GM18909 (cell line): ENCODE measurements around the gene CCL2.

Experiments
- ATAC-seq: cut with Tn5 transposase; IDR thresholded peaks from one replicate; pipeline ENCODE4 v1.9.1; 2021; ENCODE audit warnings: mild to moderate bottlenecking; ENCODE audit not compliant: unreplicated experiment, poor library complexity

CCL2 gene

GRCh38 chr17:34259146-34259545, 4.1 kb downstream of the CCL2 start:
- no peak for ATAC-seq

DNA sequence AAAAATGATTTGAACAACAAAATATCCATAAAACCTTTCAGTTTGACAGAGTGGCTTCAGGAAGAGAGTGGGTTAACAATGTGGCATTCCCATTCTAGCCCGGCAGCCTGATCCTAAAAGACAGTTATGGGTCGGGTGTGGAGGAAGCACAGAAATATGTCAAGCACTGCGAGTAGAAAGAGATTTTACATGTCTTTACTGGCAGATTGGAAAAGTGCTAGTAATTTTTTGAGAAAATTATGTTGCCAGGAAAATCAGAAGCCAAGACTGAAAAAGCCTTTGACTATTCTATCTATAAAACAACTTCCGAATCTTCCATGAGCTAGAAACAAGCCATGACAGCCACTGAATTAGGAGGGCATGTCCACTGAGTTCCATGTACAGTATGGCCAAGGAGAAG, 5.8 kb downstream of the CCL2 start:
- ATAC-seq = no peak

DNA sequence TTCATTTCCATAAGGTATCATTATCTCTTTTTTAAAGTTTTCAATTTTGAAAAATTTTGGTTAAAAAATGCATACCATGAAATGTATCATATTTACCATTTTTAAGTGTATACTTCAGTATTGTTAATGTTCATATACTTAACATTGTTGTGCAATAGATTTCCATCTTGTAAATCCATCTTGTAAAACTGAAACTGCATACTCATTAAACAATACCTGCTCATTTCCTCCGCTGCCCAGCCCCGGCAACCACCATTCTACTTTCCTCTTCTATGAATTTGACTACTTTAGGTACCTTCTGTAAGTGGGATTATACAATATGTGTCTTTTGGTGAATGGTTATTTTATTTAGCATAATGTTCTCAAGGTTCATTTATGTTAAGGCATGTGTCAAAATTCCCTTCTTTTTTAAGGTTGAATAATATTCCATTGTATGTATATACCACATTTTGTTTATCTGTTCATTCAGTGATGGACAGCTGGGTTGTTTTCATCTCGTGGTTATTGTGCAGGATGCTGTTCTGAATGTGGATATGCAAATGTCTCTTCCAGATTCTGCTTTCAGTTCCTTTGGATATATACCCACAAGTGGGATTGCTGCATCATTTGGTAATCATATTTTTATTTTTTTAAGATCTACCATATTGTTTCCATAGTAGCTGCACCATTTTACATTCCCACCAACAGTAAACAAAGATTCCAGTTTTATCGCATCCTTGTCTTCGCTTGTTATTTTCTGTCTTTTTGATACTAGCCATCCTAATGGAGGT, 6.7 kb downstream of the CCL2 start:
- no peak for ATAC-seq

DNA sequence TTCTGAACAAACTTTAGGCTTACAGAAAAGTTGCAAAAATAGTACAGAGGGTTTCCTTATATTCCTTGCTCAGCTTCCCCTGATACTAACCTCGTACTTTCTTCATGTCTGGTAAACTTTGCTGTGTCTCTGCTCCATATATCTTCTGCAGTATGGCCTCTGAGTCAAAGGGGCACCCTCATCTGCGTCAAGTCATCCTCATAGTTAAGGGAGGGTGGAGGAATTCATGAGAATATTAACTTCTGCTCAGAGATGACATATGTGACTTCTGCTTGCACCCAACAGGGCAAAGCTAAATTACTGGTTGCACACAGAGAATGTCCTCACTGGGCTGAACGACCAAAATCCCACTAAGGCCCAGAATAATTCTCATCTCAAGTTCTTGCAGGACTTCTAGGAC, 10.6 kb downstream of the CCL2 start:
- ATAC-seq = no peak

GRCh38 chr17:34269969-34270368, 14.9 kb downstream of the CCL2 start, which contains the start of gene CCL7:
CCL7 (plus strand) TSS chr17:34270221; CDS start chr17:34270291, 70 bp downstream.
- ATAC-seq = no peak

GRCh38 chr17:34275881-34276280, 20.8 kb downstream of the CCL2 start:
- no peak for ATAC-seq

- no peak for ATAC-seq
Observed at GRCh38 chr17:34276826-34277225, 21.7 kb downstream of the CCL2 start.

GRCh38 chr17:34283571-34283970, 28.5 kb downstream of the CCL2 start:
- no peak for ATAC-seq

DNA sequence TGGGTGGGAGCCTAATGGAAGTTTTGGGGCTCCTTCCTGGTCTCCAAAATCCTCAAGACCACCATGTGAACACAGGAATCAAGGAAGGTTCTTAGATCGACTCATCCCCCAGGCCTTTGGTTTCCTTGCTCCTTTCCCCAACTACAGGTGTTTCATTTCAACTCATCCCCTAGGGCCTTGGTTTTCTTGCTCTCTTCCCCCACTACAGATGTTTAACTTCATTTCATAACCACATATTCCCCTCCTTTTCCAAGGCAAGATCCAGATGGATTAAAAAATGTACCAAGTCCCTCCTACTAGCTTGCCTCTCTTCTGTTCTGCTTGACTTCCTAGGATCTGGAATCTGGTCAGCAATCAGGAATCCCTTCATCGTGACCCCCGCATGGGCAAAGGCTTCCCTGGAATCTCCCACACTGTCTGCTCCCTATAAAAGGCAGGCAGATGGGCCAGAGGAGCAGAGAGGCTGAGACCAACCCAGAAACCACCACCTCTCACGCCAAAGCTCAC, 30.3 kb downstream of the CCL2 start, which contains the start of gene CCL11:
Gene CCL11, plus strand, starts transcription at position 457 of the 507 bp plus-strand sequence. CDS start 67 bp downstream, outside the sequence.
- no peak for ATAC-seq

DNA sequence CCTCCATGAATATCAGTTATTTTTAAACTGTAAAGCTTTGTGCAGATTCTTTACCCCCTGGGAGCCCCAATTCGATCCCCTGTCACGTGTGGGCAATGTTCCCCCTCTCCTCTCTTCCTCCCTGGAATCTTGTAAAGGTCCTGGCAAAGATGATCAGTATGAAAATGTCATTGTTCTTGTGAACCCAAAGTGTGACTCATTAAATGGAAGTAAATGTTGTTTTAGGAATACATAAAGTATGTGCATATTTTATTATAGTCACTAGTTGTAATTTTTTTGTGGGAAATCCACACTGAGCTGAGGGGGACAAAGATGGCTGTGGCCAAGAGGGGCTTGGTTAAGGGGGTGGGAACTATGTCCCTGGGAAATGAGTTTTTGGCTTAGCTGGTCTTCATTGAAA, 32.8 kb downstream of the CCL2 start:
- no peak for ATAC-seq

DNA sequence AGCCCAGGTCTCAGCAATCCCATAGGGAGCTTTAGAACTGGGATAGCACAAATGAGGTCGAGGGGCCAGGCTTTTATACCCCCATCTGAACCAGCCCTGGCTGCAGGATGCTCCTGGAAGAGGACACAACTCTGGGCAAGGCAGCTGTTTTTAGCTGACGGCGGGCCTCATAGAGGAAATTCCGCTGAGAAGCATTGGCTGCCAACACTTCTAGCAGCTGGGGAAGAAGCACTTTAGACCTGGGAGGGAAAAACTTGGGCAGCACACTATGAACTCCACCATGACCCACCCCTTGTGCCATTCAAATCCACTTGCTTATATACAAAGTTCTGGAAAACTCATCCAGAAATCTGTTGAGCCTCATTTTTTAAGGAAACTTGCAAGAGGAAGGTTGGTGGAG, 35.5 kb downstream of the CCL2 start:
- no peak for ATAC-seq

- no peak for ATAC-seq
Observed at GRCh38 chr17:34291721-34292348, 36.8 kb downstream of the CCL2 start.

- no peak for ATAC-seq
Observed at GRCh38 chr17:34299027-34299426, 43.9 kb downstream of the CCL2 start.

DNA sequence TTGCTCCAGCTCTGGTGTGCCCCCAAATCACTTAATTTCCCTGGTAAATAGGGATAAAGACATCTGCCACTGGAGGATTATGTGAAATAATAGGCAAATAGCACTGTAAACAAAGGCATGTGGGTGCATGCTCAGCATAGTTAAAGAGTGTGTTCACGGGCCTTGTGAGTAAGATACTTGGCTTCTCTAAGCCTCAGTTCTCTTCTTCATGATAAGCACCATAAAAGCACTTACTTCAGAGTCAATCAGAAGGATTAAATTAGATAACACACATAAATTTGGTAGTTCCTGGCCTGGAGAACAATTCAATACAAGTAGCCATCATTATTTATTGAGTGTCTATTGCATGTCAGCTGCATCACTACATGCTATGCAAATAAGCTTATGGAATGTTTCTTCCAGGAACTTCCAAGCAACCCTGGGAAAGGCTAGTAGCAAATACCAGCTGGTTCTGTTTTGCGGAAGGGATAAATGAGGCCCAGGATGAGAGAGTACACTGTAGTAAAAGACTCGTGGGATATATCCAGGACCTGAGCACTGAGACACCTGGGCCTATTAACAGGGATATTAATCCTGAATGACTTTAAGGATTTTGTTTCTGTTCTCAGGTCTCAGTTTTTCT, 45.0 kb downstream of the CCL2 start:
- ATAC-seq = no peak

DNA sequence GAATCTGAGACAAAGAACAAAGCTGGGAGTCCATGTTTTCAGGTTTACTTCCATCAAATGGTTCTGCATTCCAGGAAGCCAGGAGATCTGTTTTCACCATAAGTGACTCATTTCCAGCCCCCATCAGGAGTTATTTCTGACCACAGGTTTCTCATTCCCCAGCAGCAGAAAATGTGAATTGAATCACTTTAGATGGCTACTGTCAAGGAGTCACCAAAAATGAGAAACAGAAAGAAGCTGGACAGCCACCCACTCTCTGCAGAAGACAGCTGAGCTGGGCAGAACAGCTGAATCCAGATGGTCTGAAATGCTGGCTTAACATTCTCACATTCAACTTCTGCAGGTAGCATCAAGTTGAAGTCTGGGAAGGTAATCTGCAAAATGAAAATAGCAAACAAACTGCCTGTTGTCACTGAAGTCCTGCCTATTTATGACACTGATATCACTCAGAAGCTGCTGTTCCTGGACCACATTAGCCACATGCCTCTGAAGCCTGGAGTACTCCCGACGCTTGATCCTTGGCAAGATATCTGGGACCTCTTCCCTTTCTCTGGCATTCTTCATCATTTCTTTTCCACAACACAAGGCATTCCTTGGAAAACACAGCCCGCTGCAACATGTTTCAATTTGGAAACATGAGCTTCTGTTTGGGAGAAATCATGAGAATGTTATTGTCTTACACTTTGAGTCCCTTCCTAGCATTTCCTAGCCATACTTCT, 45.7 kb downstream of the CCL2 start:
- no peak for ATAC-seq

GRCh38 chr17:34301986-34302385, 46.9 kb downstream of the CCL2 start:
- no peak for ATAC-seq

GRCh38 chr17:34302636-34303035, 47.6 kb downstream of the CCL2 start:
- no peak for ATAC-seq

GRCh38 chr17:34303606-34304005, 48.5 kb downstream of the CCL2 start:
- ATAC-seq = no peak

DNA sequence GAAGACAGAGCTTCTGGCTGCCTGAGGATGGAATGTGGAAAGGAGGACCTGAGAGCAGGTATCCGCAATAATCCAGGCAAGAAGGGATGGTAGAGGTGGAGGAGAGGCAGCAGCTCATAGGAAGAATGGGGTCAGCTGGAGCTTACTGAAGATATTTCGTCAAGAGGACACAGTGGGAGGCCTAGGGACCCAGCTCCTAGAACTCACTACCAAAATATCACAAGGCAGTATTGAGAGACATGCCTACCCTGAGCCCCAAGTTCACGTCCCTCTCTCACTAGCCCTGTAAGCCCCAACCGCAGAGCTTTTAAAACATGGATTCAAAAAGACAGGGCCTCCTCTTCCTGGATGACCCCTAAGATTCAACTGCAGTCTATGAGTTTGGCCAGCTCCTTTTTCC, 50.0 kb downstream of the CCL2 start:
- no peak for ATAC-seq

GRCh38 chr17:34305606-34306005, 50.5 kb downstream of the CCL2 start:
- no peak for ATAC-seq

DNA sequence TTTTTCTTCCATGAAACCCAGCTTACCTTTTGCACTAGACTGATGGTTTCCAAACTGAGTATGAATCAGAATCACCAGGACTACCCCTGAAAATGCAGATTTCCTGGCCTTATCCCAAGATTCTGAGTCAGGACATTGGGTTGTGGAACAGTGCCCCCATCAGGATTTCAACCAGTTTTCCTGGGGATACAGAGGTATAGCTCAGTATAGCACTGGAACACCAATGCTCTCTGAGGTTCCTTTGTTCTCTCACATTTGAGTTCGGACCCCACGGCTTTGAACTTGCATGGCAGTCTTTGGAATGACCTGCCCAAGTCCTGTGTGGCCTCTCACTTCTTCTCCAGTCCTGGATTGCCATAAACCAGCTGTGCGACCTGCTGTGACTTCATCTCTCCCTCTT, 51.4 kb downstream of the CCL2 start:
- ATAC-seq = no peak
